Measurements from ENCODE around the gene SNIP1. TPM values are rescaled to one million over a fixed set of nuclear protein-coding genes. Genes with fewer than 3 reads are reported as not detected.
"Not testable (repeated sequence)": the region's sequence is repeated elsewhere in the genome, so short reads cannot be mapped to it uniquely, and the experiment has no call there.

The SNIP1 gene
- total RNA-seq, 2 experiments from 2014 or later, result 57.9 to 64.7 TPM

DNA sequence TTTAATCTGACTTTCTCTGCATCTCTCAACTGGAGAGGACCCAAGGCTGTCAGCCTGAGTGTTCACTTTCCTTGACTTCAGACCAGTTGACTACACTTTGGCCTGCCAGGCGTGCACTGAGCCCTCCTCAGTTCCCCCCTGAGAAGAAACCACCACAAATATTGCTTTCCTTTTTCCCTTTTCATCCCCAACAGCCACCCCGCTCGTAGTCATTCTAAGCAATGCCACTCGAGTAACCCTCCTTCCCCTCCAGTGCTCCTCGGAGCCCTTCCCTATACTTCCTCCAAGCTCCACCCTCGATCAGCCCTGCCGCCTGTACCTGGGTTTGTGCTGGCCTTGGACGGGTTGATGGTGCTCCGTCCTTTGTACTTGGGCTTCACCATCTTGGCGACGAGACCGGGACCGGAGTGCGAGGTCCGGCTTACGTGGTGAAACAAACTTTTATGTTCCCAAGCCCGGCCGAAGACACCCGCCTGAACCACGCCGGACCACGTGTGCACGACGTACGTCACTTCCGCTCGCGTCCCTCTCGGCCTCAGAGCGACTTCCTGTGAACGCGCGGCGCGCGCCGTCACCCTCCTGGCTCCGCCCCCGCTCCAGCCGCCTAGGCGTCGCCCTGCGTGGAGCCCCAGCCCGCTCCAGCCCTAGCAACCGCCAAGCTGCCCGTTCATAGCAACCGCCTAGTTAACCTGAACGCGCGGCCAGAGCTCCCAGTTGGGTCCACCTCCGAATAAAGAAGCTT, 41.5 kb upstream of the SNIP1 start, which contains the start of gene GNL2:
TSS of gene GNL2 (minus strand) at position 498 of the 742 bp plus-strand sequence. CDS start at position 383, 115 bp downstream.
- Histone ChIP-seq H3K4me3 (ENCODE audit: low read length) (peak within 1 kb of the TSS; percentile 93), H3K27ac (ENCODE audit: low read depth in 1 of 2, low read length in 2 of 2) (peak within 1 kb of the TSS; percentile 75 to 90), H3K36me3 (ENCODE audit: insufficient read depth, low read length) (peaks cover 27% of the 10 kb centered on the region), H3K4me1 (ENCODE audit: insufficient read depth, low read length) (peaks cover 22% of the 10 kb centered on the region), H3K9me3 (ENCODE audit: control insufficient read depth in 1 of 2, insufficient read depth in 1 of 2, low read length in 2 of 2) (no peaks in the 10 kb centered on the region), H3K27me3 (ENCODE audit: control insufficient read depth in 1 of 2, insufficient read depth in 2 of 2, low read length in 2 of 2) (no peaks in the 10 kb centered on the region)
- ATAC-seq (ENCODE audit: poor library complexity) (peak; percentile 93), DNase-seq (peak; percentile 88 to 99 (median 96))
- peaks cover 34% of the 10 kb centered on the region for H3K4me1 Mint-ChIP-seq (ENCODE audit: low read depth)
- H3K9me3 Mint-ChIP-seq, result no peaks in the 10 kb centered on the region
- peak within 1 kb of the TSS; percentile 93 for H3K27ac Mint-ChIP-seq
- peaks cover 44% of the 10 kb centered on the region for H3K36me3 Mint-ChIP-seq (ENCODE audit: low read depth)
- no peaks in the 10 kb centered on the region for H3K27me3 Mint-ChIP-seq
- ChIA-PET POLR2A (interaction anchor here (0.6 to 1.4 kb wide), 8 partner anchors 9 to 241 kb away, joined by 3 to 12 read pairs (median 4); partner anchors contain the start of gene SNIP1), CTCF (interaction anchor here (0.6 to 1.8 kb wide), 5 partner anchors 81 to 1320 kb away, joined by 3 to 9 read pairs (median 3); partner anchors contain the start of genes CDCA8 and MEAF6)
- TF ChIP-seq, protein P1, sequence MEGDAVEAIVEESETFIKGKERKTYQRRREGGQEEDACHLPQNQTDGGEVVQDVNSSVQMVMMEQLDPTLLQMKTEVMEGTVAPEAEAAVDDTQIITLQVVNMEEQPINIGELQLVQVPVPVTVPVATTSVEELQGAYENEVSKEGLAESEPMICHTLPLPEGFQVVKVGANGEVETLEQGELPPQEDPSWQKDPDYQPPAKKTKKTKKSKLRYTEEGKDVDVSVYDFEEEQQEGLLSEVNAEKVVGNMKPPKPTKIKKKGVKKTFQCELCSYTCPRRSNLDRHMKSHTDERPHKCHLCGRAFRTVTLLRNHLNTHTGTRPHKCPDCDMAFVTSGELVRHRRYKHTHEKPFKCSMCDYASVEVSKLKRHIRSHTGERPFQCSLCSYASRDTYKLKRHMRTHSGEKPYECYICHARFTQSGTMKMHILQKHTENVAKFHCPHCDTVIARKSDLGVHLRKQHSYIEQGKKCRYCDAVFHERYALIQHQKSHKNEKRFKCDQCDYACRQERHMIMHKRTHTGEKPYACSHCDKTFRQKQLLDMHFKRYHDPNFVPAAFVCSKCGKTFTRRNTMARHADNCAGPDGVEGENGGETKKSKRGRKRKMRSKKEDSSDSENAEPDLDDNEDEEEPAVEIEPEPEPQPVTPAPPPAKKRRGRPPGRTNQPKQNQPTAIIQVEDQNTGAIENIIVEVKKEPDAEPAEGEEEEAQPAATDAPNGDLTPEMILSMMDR (IDR thresholded peaks at IDR 0.05), result no peak
- peak within 1 kb of the TSS; percentile 97 for H3K4me3 Mint-ChIP-seq
- intact Hi-C loops (cut with DNase I, micrococcal nuclease), result loop anchor here (1.0 to 5.0 kb wide), 6 partner anchors 41 to 262 kb away; partner anchors contain the start of genes MTF1 (in 2 of the 2), SNIP1 (in 2 of the 2), C1orf122 (in 1 of the 2) and MEAF6 (in 1 of the 2)

DNA sequence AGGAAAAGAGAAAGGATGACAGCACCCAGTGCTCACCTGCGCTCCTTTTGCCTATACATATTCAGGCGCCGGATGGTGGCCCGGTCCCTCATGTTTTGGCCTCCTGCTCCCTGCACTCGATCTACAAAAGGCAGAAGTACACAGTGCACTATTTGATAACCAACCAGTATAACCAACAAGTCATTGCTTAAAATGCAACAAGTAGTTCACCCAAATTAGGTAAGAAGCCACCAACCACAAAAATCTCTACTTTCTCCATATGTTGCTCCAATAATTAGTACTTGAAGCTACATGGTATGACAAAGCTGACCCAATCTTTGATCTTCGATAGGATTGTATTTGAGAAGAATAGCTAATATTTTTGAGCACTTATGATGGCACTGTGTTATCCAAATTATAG, 39.6 kb upstream of the SNIP1 start:
- ChIA-PET CTCF (interaction anchor here (1.1 kb wide), 1 partner anchor 9 kb away, joined by 3 read pairs; no protein-coding TSS in a partner anchor), POLR2A (interaction anchor here (0.6 to 0.7 kb wide), 2 partner anchors 37 to 214 kb away, joined by 3 read pairs; partner anchors contain the start of genes C1orf122 and DNALI1)
- DNase-seq (no peak), ATAC-seq (ENCODE audit: poor library complexity) (no peak)
- TF ChIP-seq, protein P1 (IDR thresholded peaks at IDR 0.05), result no peak
- intact Hi-C loops (cut with DNase I, micrococcal nuclease), result loop anchor here (2.0 kb wide), 2 partner anchors 79 to 89 kb away; partner anchors contain the start of gene MEAF6 (in 1 of the 2)
- Mint-ChIP-seq H3K36me3 (ENCODE audit: low read depth) (peaks cover 60% of the 10 kb centered on the region), H3K4me3 (peak overlapping the region; percentile 23), H3K27me3 (no peaks in the 10 kb centered on the region), H3K4me1 (ENCODE audit: low read depth) (peaks cover 34% of the 10 kb centered on the region), H3K9me3 (no peaks in the 10 kb centered on the region), H3K27ac (peak overlapping the region; percentile 51)
- no peak overlapping the region for H3K4me3 ChIP-seq (ENCODE audit: low read length)
- H3K27me3 ChIP-seq (ENCODE audit: control insufficient read depth in 1 of 2, insufficient read depth in 2 of 2, low read length in 2 of 2), result no peaks in the 10 kb centered on the region
- no peak overlapping the region for H3K27ac ChIP-seq (ENCODE audit: low read depth in 1 of 2, low read length in 2 of 2)
- no peaks in the 10 kb centered on the region for H3K9me3 ChIP-seq (ENCODE audit: control insufficient read depth in 1 of 2, insufficient read depth in 1 of 2, low read length in 2 of 2)
- H3K4me1 ChIP-seq (ENCODE audit: insufficient read depth, low read length), result peaks cover 22% of the 10 kb centered on the region
- peaks cover 44% of the 10 kb centered on the region for H3K36me3 ChIP-seq (ENCODE audit: insufficient read depth, low read length)

DNA sequence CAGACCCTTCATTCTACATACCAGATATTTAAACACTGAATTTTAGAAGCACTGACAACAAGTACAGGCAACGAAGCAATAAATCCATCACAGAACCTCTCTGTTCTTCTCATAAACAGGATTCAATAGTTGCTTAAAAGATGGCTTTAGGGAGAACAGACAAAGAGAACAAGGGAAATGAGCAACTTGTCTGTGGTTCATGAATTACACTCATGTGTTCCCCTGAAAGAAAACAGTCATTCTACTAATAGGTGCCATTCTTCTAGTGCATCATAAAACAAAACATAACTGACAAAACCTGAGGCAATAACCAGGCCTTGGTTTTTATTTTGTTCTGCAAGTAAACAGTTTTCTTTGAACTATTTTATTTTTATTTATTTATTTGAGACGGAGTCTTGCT, 34.8 kb upstream of the SNIP1 start:
- POLR2A ChIA-PET, result no interaction called here
- CTCF ChIA-PET, result no interaction called here
- H3K9me3 Mint-ChIP-seq, result no peaks in the 10 kb centered on the region
- no peak for DNase-seq
- H3K27ac Mint-ChIP-seq, result no peak overlapping the region
- Histone ChIP-seq H3K4me3 (ENCODE audit: low read length) (no peak overlapping the region), H3K36me3 (ENCODE audit: insufficient read depth, low read length) (peaks cover 81% of the 10 kb centered on the region), H3K27me3 (ENCODE audit: control insufficient read depth in 1 of 2, insufficient read depth in 2 of 2, low read length in 2 of 2) (no peaks in the 10 kb centered on the region), H3K9me3 (ENCODE audit: control insufficient read depth in 1 of 2, insufficient read depth in 1 of 2, low read length in 2 of 2) (no peaks in the 10 kb centered on the region), H3K27ac (ENCODE audit: low read depth in 1 of 2, low read length in 2 of 2) (no peak overlapping the region), H3K4me1 (ENCODE audit: insufficient read depth, low read length) (peaks cover under 1% of the 10 kb centered on the region)
- peaks cover 14% of the 10 kb centered on the region for H3K4me1 Mint-ChIP-seq (ENCODE audit: low read depth)
- no peak overlapping the region for H3K4me3 Mint-ChIP-seq
- no peaks in the 10 kb centered on the region for H3K27me3 Mint-ChIP-seq
- no peak for ATAC-seq (ENCODE audit: poor library complexity)
- H3K36me3 Mint-ChIP-seq (ENCODE audit: low read depth), result peaks cover 89% of the 10 kb centered on the region
- intact Hi-C loops (cut with DNase I, micrococcal nuclease), result no loop called here
- TF ChIP-seq, protein P1 (IDR thresholded peaks at IDR 0.05), result no peak

DNA sequence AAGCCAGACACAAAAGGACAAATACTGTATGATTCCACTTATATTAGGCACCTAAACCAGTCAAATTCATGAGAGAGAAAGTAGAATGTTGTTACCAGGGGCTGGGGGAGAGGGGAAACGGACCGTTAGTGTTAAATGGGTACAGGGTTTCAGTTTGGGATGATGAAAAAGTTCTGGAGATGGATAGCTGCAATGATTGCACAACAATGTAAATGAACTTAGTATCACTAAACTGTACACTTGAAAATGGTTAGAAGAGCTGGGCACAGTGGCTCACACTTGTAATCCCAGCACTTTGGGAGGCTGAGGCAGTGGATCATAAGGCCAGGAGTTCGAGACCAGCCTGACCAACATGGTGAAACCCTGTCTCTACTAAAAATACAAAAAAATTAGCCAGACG, 30.5 kb upstream of the SNIP1 start:
- H3K27ac Mint-ChIP-seq, CTCF ChIA-PET, H3K27me3 Mint-ChIP-seq: not testable (repeated sequence)

More for the DNA sequence above, 30.5 kb upstream of the SNIP1 start:
- intact Hi-C loops (cut with DNase I, micrococcal nuclease); H3K9me3 Mint-ChIP-seq; DNase-seq; POLR2A ChIA-PET; H3K27me3 ChIP-seq (ENCODE audit: control insufficient read depth in 1 of 2, insufficient read depth in 2 of 2, low read length in 2 of 2); ATAC-seq (ENCODE audit: poor library complexity); H3K4me1 ChIP-seq (ENCODE audit: insufficient read depth, low read length); H3K9me3 ChIP-seq (ENCODE audit: control insufficient read depth in 1 of 2, insufficient read depth in 1 of 2, low read length in 2 of 2); H3K4me3 Mint-ChIP-seq; H3K27ac ChIP-seq (ENCODE audit: low read depth in 1 of 2, low read length in 2 of 2); H3K4me3 ChIP-seq (ENCODE audit: low read length): not testable (repeated sequence)
- peaks cover 81% of the 10 kb centered on the region for H3K36me3 ChIP-seq (ENCODE audit: insufficient read depth, low read length)
- Mint-ChIP-seq H3K36me3 (ENCODE audit: low read depth) (peaks cover 92% of the 10 kb centered on the region), H3K4me1 (ENCODE audit: low read depth) (peaks cover 12% of the 10 kb centered on the region)

All from CD4-positive, alpha-beta T cell (primary cell).